Testis (tissue), 2 donors: ENCODE data around the gene GBX1.

ENCODE experiments used
- CTCF ChIP-seq, 3 experiments: fragments of 450-650 bp in 2 of 3; fragments of 200-600 bp in 1 of 3; sonication (generic) in 1 of 3; IDR thresholded peaks; one replicate each; pipeline ENCODE4 v1.5.1; 2016 to 2019; ENCODE audit warnings: antibody characterized with exemption in 3 of 3, mild to moderate bottlenecking in 2 of 3, moderate library complexity in 1 of 3
- POLR2A ChIP-seq: fragments of 450-650 bp; IDR thresholded peaks from one replicate; pipeline ENCODE4 v1.6.1; 2017; ENCODE audit warnings: antibody characterized with exemption, mild to moderate bottlenecking, moderate library complexity

- TF ChIP-seq CTCF (IDR thresholded peaks at IDR 0.05) (no peak), POLR2A (no peak)
These were observed 49.1 kb downstream of the GBX1 start for GRCh38 chr7:151118108-151119054.
